Liver (tissue), 9 donors: Measurements from ENCODE around the gene FGD6. TPM values are rescaled to one million over a fixed set of nuclear protein-coding genes. Genes with fewer than 3 reads are reported as not detected.
"Not testable (repeated sequence)": the region's sequence is repeated elsewhere in the genome, so short reads cannot be mapped to it uniquely, and the experiment has no call there.

Experiments
- DNase-seq: peaks from one replicate; pipeline ENCODE4 v3.0.0-alpha.2; 2017; ENCODE audit warnings: low spot score
- H3K27ac ChIP-seq, 2 donors: one replicate each; pipeline ENCODE4 v1.7.0; 2013; ENCODE audit warnings: inconsistent platforms in 2 of 2, low read length in 2 of 2, control low read depth in 1 of 2, low read depth in 1 of 2, mild to moderate bottlenecking in 1 of 2
- H3K27me3 ChIP-seq, 4 donors: one replicate each; pipeline versions ENCODE4 v1.6.1 to v1.7.0; 2013; ENCODE audit warnings: low read length in 3 of 4, inconsistent platforms in 1 of 4, mild to moderate bottlenecking in 1 of 4, moderate library complexity in 1 of 4; ENCODE audit not compliant: control insufficient read depth in 4 of 4, insufficient read depth in 4 of 4
- H3K36me3 ChIP-seq, 4 donors: one replicate each; pipeline versions ENCODE4 v1.6.1 to v1.7.0; 2013; ENCODE audit warnings: low read length in 3 of 4, mild to moderate bottlenecking in 3 of 4, low read depth in 1 of 4, moderate library complexity in 1 of 4; ENCODE audit not compliant: control insufficient read depth in 4 of 4, insufficient read depth in 3 of 4
- H3K4me1 ChIP-seq, 4 donors: one replicate each; pipeline versions ENCODE4 v1.6.1 to v1.7.0; 2013; ENCODE audit warnings: low read length in 3 of 4, mild to moderate bottlenecking in 3 of 4, moderate library complexity in 1 of 4; ENCODE audit not compliant: control insufficient read depth in 4 of 4, insufficient read depth in 4 of 4
- H3K4me3 ChIP-seq, 3 donors: one replicate each; pipeline versions ENCODE4 v1.6.1 to v1.7.0; 2013; ENCODE audit warnings: low read length in 3 of 3, control low read depth in 1 of 3, low read depth in 1 of 3, mild to moderate bottlenecking in 1 of 3
- H3K9ac ChIP-seq, 2 donors: one replicate each; pipeline ENCODE4 v1.7.0; 2013; ENCODE audit warnings: low read length in 2 of 2, mild to moderate bottlenecking in 2 of 2, moderate library complexity in 2 of 2, control low read depth in 1 of 2, low read depth in 1 of 2
- H3K9me3 ChIP-seq, 4 donors: one replicate each; pipeline versions ENCODE4 v1.6.1 to v1.7.0; 2013; ENCODE audit warnings: low read length in 3 of 4; ENCODE audit not compliant: control insufficient read depth in 4 of 4
- EGR1 ChIP-seq, 2 donors: IDR thresholded peaks; 2 replicates each; pipeline ENCODE4 v1.6.1; 2016 to 2018; ENCODE audit warnings: antibody characterized with exemption in 2 of 2, low read depth in 2 of 2
- FOXA1 ChIP-seq: IDR thresholded peaks from 2 replicates; pipeline ENCODE4 v1.6.1; 2016; ENCODE audit warnings: antibody characterized with exemption
- FOXA2 ChIP-seq: IDR thresholded peaks from 2 replicates; pipeline ENCODE4 v1.6.1; 2016; ENCODE audit warnings: antibody characterized with exemption
- RAD21 ChIP-seq, 2 donors: IDR thresholded peaks; 2 replicates each; pipeline ENCODE4 v1.6.1; 2016; ENCODE audit warnings: antibody characterized with exemption in 2 of 2, mild to moderate bottlenecking in 2 of 2
- RXRA ChIP-seq, 2 donors: IDR thresholded peaks; 2 replicates each; pipeline ENCODE4 v1.6.1; 2017 to 2018; ENCODE audit warnings: antibody characterized with exemption in 2 of 2, mild to moderate bottlenecking in 1 of 2
- SP1 ChIP-seq: IDR thresholded peaks from 2 replicates; pipeline ENCODE4 v1.6.1; 2018; ENCODE audit warnings: antibody characterized with exemption, mild to moderate bottlenecking
- WGBS: extraction: QIAGEN DNeasy Blood & Tissue Kit; methylation state at CpG from one replicate; pipeline ENCODE4 v1.1.7; 2013; 5-methylcytosine and 5-hydroxymethylcytosine counted together
- polyA plus RNA-seq, 2 donors: library from polyadenylated mRNA; stranded (reverse) in 1 of 2; unstranded in 1 of 2; fragments of 200-250 nt in 1 of 2; fragments of >200 nt in 1 of 2; fragmentation: Nextera tagmentation in 1 of 2; extraction: Ambion mirVana in 1 of 2; gene quantifications; one replicate each; pipeline versions ENCODE4 v1.2.1 to v1.2.3, GENCODE V29; 2013 to 2015
- total RNA-seq, 2 donors: library from RNA; depleted of rRNA; stranded (reverse); fragments of >200 nt; gene quantifications; one replicate each; pipeline ENCODE4 v1.2.3, GENCODE V29; 2014
- TF ChIP-seq, protein P1 (sequence below): IDR thresholded peaks from 2 replicates; pipeline ENCODE4 v1.6.1; 2016; ENCODE audit warnings: antibody characterized with exemption
- TF ChIP-seq, protein P2 (sequence below): IDR thresholded peaks from 2 replicates; pipeline ENCODE4 v1.6.1; 2016; ENCODE audit warnings: antibody characterized with exemption
- donor health status: healthy.
- donor health status: healthy.
- donor health status: healthy.
- donor health status: healthy.
- donor health status: healthy.

The FGD6 gene
- total and polyA plus RNA-seq, 4 donors: 0.54 to 6.9 (median 2.4) TPM

DNA sequence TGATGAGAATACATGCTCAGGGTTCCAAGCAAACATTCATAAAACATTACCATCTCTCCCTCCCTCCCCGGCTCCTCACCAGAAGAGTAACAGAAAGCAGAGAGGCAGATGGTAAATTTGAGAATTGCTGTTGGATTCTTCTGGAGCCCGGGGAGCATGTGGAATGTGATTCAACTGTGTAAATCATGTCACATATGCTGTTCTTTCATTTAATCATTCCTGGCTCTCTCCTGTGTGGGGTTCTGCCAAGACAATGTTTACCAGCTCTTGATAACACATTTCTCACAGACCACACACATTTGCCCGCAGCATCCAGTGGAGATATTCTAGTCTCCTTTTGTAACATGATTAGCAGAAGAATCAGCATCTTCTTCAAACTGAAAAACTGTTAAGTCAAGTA, 120.4 kb downstream of the FGD6 start:
- 35% methylated on average over 3 of the region's 3 CpGs for WGBS
- H3K27ac ChIP-seq: no peak overlapping the region

DNA sequence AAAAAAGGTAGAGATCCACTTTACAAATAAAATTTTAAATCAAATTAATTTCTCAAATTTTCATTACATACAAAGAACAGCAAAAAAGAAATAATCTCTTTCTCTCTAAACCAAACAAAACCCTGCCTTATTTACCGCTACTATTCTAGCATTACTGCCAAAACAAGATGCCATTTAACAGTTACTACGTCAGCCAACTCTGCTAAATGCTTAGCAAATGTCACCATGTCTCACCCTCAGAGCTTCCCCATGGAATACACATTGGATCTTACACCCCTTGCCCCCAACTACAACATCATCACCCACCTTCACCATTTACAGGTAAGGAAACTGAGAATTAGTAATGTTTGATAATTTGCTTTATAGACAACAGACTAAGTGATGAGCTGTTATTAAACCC, 120.9 kb downstream of the FGD6 start:
- H3K36me3 ChIP-seq: peaks cover 0 to 4% (median 2%) of the 10 kb centered on the region in 4 donors
- H3K9ac ChIP-seq: no peak overlapping the region
- no peak overlapping the region for H3K4me3 ChIP-seq
- peaks cover 0 to 11% (median 4%) of the 10 kb centered on the region in 4 donors for H3K4me1 ChIP-seq
- no peak overlapping the region for H3K27ac ChIP-seq
- WGBS: 82% methylated on average over 2 of the region's 2 CpGs
- H3K9me3 ChIP-seq: no peaks in the 10 kb centered on the region
- H3K27me3 ChIP-seq: no peaks in the 10 kb centered on the region
- no peak for DNase-seq
- TF ChIP-seq FOXA1 (no peak), EGR1 (IDR thresholded peaks at IDR 0.05; ENCODE audit: low read depth in 2 of 2) (no peak), SP1 (no peak)
- TF ChIP-seq, protein P1, sequence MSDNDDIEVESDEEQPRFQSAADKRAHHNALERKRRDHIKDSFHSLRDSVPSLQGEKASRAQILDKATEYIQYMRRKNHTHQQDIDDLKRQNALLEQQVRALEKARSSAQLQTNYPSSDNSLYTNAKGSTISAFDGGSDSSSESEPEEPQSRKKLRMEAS: no peak

More for the DNA sequence above, 120.4 kb downstream of the FGD6 start:
- no peaks in the 10 kb centered on the region for H3K9me3 ChIP-seq
- no peaks in the 10 kb centered on the region for H3K27me3 ChIP-seq
- H3K4me1 ChIP-seq: peaks cover 0 to 11% (median 4%) of the 10 kb centered on the region in 4 donors
- TF ChIP-seq SP1 (no peak), FOXA2 (peak; percentile 41), FOXA1 (no peak), RXRA (IDR thresholded peaks at IDR 0.05) (peak in 1 of 2 donors; percentile 9), RAD21 (IDR thresholded peaks at IDR 0.05) (peak in 1 of 2 donors; percentile 32)
- H3K9ac ChIP-seq: no peak overlapping the region
- no peak overlapping the region for H3K4me3 ChIP-seq
- no peak for DNase-seq
- peaks cover 0 to 4% (median 2%) of the 10 kb centered on the region in 4 donors for H3K36me3 ChIP-seq

DNA sequence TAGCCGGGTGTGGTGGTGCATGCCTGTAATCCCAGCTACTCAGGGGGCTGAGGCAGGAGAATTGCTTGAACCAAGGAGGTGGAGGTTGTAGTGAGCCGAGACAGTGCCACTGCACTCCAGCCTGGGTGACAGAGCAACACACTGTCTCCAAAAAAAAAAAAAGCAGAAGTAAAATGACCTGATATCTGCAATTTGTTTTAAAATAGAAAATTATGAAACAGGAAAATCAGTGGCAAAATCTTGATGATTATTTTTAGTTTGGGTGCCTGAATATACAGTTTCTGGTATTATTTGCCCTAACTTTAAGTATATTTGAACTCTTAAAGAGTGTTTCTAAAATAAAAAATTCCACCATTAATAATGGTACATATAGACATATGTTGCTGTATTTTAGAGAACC, 121.4 kb downstream of the FGD6 start:
- H3K27me3 ChIP-seq, DNase-seq, H3K4me3 ChIP-seq, H3K9ac ChIP-seq, H3K9me3 ChIP-seq, H3K27ac ChIP-seq, H3K36me3 ChIP-seq: not testable (repeated sequence)
- H3K4me1 ChIP-seq: peaks cover 0 to 11% (median 4%) of the 10 kb centered on the region in 4 donors
- 80% methylated on average over 2 of the region's 2 CpGs for WGBS

DNA sequence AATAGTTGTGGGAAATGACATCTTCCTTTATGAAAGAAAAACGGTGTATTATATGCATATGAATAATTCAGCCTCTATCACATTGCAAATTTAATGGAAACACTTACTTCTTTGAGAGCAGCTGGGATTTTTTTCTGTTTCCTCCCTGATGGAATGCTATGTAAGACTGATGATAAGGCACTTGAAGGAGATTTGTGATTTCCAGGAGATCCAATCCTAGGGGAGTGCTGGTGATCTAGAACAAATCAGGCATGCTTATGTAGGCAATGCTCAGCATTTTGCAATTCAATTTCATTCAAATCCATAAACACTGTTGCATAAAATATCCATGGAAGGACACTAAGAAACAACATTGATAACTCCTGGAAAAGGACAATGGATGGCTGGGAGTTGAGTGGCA, 127.8 kb downstream of the FGD6 start:
- Histone ChIP-seq H3K27me3 (no peaks in the 10 kb centered on the region), H3K4me1 (peaks cover 1 to 9% (median 2%) of the 10 kb centered on the region in 4 donors), H3K9ac (no peak overlapping the region), H3K36me3 (peaks cover 0 to 11% (median 3%) of the 10 kb centered on the region in 4 donors), H3K4me3 (no peak overlapping the region), H3K27ac (no peak overlapping the region), H3K9me3 (no peaks in the 10 kb centered on the region)
- 79% methylated on average over 1 of the region's 1 CpG for WGBS
- DNase-seq: no peak
- TF ChIP-seq EGR1 (IDR thresholded peaks at IDR 0.05; ENCODE audit: low read depth in 2 of 2): no peak
- TF ChIP-seq RAD21 (IDR thresholded peaks at IDR 0.05): no peak
- TF ChIP-seq, protein P2, sequence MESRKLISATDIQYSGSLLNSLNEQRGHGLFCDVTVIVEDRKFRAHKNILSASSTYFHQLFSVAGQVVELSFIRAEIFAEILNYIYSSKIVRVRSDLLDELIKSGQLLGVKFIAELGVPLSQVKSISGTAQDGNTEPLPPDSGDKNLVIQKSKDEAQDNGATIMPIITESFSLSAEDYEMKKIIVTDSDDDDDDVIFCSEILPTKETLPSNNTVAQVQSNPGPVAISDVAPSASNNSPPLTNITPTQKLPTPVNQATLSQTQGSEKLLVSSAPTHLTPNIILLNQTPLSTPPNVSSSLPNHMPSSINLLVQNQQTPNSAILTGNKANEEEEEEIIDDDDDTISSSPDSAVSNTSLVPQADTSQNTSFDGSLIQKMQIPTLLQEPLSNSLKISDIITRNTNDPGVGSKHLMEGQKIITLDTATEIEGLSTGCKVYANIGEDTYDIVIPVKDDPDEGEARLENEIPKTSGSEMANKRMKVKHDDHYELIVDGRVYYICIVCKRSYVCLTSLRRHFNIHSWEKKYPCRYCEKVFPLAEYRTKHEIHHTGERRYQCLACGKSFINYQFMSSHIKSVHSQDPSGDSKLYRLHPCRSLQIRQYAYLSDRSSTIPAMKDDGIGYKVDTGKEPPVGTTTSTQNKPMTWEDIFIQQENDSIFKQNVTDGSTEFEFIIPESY: no peak
